Stimulated activated naive CD4-positive, alpha-beta T cell treated with Interleukin-2 at 50 U/mL for 16 hours (primary cell): ENCODE measurements around the gene KIAA0513.
"Not testable (repeated sequence)": the region's sequence is repeated elsewhere in the genome, so short reads cannot be mapped to it uniquely, and the experiment has no call there.

Experiments used
- DNase-seq: peaks from one replicate; lab custom pipeline; 2025; lab: John Stamatoyannopoulos, UW

KIAA0513 gene

GRCh38 chr16:85029981-85030401 is 2.4 kb downstream of the KIAA0513 start:
- no peak for DNase-seq

- no peak for DNase-seq
Observed at GRCh38 chr16:85031451-85031850, 3.9 kb downstream of the KIAA0513 start.

GRCh38 chr16:85032187-85032586 is 4.6 kb downstream of the KIAA0513 start:
- DNase-seq: not testable (repeated sequence)

- DNase-seq: no peak
Observed at GRCh38 chr16:85033171-85033570, 5.6 kb downstream of the KIAA0513 start.

- no peak for DNase-seq
Observed at GRCh38 chr16:85034591-85035433, 7.2 kb downstream of the KIAA0513 start.

- DNase-seq: no peak
Observed at GRCh38 chr16:85036236-85037049, 8.8 kb downstream of the KIAA0513 start.

- no peak for DNase-seq
Observed at GRCh38 chr16:85037050-85037410, 9.4 kb downstream of the KIAA0513 start.

- DNase-seq: no peak
Observed at GRCh38 chr16:85037721-85038120, 10.1 kb downstream of the KIAA0513 start.

GRCh38 chr16:85040685-85041084 is 13.1 kb downstream of the KIAA0513 start:
- DNase-seq: no peak

GRCh38 chr16:85041219-85042166 is 13.9 kb downstream of the KIAA0513 start:
- DNase-seq: no peak

GRCh38 chr16:85042167-85042526 is 14.6 kb downstream of the KIAA0513 start:
- DNase-seq: no peak

- DNase-seq: no peak
Observed at GRCh38 chr16:85042606-85043005, 15.0 kb downstream of the KIAA0513 start.

GRCh38 chr16:85045077-85045476 is 17.5 kb downstream of the KIAA0513 start:
- no peak for DNase-seq

- DNase-seq: no peak
Observed at GRCh38 chr16:85045641-85046471, 18.3 kb downstream of the KIAA0513 start.

GRCh38 chr16:85046472-85046916 is 18.9 kb downstream of the KIAA0513 start:
- DNase-seq: no peak

GRCh38 chr16:85046931-85047866 is 19.6 kb downstream of the KIAA0513 start:
- DNase-seq: no peak

- DNase-seq: no peak
Observed at GRCh38 chr16:85047867-85048455, 20.4 kb downstream of the KIAA0513 start.

GRCh38 chr16:85048921-85049562 is 21.4 kb downstream of the KIAA0513 start:
- no peak for DNase-seq

- no peak for DNase-seq
Observed at GRCh38 chr16:85049706-85050305, 22.2 kb downstream of the KIAA0513 start.
